Naive thymus-derived CD4-positive, alpha-beta T cell (primary cell): ENCODE results near the gene TM9SF3. TPM values are rescaled to one million over a fixed set of nuclear protein-coding genes. Genes with fewer than 3 reads are reported as not detected.
"Not testable (repeated sequence)": the region's sequence is repeated elsewhere in the genome, so short reads cannot be mapped to it uniquely, and the experiment has no call there.

ENCODE experiments used
- ATAC-seq: fragments of 150-1000 bp; cut with Tn5 transposase; 2 replicates; pipeline ENCODE4 v1.10.0; 2021; ENCODE audit warnings: mild to moderate bottlenecking, moderate library complexity
- CTCF ChIA-PET: fragments of 350-600 bp; sonication (Branson Sonifier 250); formaldehyde crosslinking; loops from one replicate; lab custom pipeline; 2021; ENCODE audit warnings: antibody characterized with exemption; lab: Charles Lee
- POLR2A ChIA-PET: fragments of 350-600 bp; sonication (Branson Sonifier 250); formaldehyde crosslinking; loops from one replicate; lab custom pipeline; 2021; ENCODE audit warnings: antibody characterized with exemption, inconsistent platforms; lab: Charles Lee
- DNase-seq, 9 donors: peaks; one replicate each; pipeline versions ENCODE4 v3.0.0 to v3.0.0-alpha.2; 2020 to 2022; ENCODE audit warnings: mixed read lengths in 1 of 9
- H3K27ac ChIP-seq: one replicate; pipeline ENCODE4 v1.7.0; 2013; ENCODE audit warnings: mild to moderate bottlenecking, low read depth, low read length, moderate library complexity
- H3K27me3 ChIP-seq, 2 donors: one replicate each; pipeline ENCODE4 v1.7.0; 2013; ENCODE audit warnings: low read length in 2 of 2, mild to moderate bottlenecking in 2 of 2, moderate library complexity in 2 of 2; ENCODE audit not compliant: control insufficient read depth in 2 of 2, insufficient read depth in 2 of 2
- H3K36me3 ChIP-seq, 3 experiments: 1 replicate in 2 of 3; 2 replicates in 1 of 3; pipeline ENCODE4 v1.7.0; 2013; ENCODE audit warnings: low read length in 3 of 3, mild to moderate bottlenecking in 3 of 3, moderate library complexity in 1 of 3; ENCODE audit not compliant: insufficient read depth in 3 of 3, control insufficient read depth in 2 of 3
- H3K4me1 ChIP-seq, 2 donors: one replicate each; pipeline ENCODE4 v1.7.0; 2013; ENCODE audit warnings: low read length in 2 of 2, mild to moderate bottlenecking in 2 of 2, moderate library complexity in 1 of 2; ENCODE audit not compliant: control insufficient read depth in 2 of 2, insufficient read depth in 2 of 2
- H3K4me3 ChIP-seq: 2 replicates; pipeline ENCODE4 v1.7.0; 2013; ENCODE audit warnings: mild to moderate bottlenecking, low read length
- H3K9me3 ChIP-seq, 3 experiments: 1 replicate in 2 of 3; 2 replicates in 1 of 3; pipeline ENCODE4 v1.7.0; 2013; ENCODE audit warnings: low read length in 3 of 3; ENCODE audit not compliant: control insufficient read depth in 2 of 3
- H3K27ac Mint-ChIP-seq, 9 donors: one replicate each; pipeline ENCODE4 v1.8.0; 2020 to 2022; ENCODE audit warnings: mixed read lengths in 9 of 9, mild to moderate bottlenecking in 8 of 9, moderate library complexity in 5 of 9, inconsistent platforms in 2 of 9
- H3K27me3 Mint-ChIP-seq, 5 donors: one replicate each; pipeline ENCODE4 v1.8.0; 2021 to 2022; ENCODE audit warnings: mixed read lengths in 5 of 5, mild to moderate bottlenecking in 1 of 5
- H3K36me3 Mint-ChIP-seq, 5 donors: one replicate each; pipeline ENCODE4 v1.8.0; 2020 to 2022; ENCODE audit warnings: mixed read lengths in 5 of 5, mild to moderate bottlenecking in 3 of 5, inconsistent platforms in 1 of 5
- H3K4me1 Mint-ChIP-seq, 7 donors: one replicate each; pipeline ENCODE4 v1.8.0; 2020 to 2022; ENCODE audit warnings: mixed read lengths in 7 of 7, mild to moderate bottlenecking in 3 of 7, inconsistent platforms in 1 of 7
- H3K4me3 Mint-ChIP-seq, 10 donors: one replicate each; pipeline ENCODE4 v1.8.0; 2020 to 2022; ENCODE audit warnings: mild to moderate bottlenecking in 10 of 10, mixed read lengths in 10 of 10, moderate library complexity in 6 of 10, inconsistent platforms in 2 of 10
- H3K9me3 Mint-ChIP-seq, 11 donors: one replicate each; pipeline ENCODE4 v1.8.0; 2020 to 2022; ENCODE audit warnings: mixed read lengths in 11 of 11, mild to moderate bottlenecking in 4 of 11, inconsistent platforms in 1 of 11, moderate library complexity in 1 of 11
- intact Hi-C, 2 donors: fragments of 100-400 bp; cut with micrococcal nuclease; formaldehyde crosslinking; loops; one replicate each; pipeline ENCODE4 v1.15.1; 2023
- polyA plus RNA-seq, 2 donors: library from polyadenylated mRNA; unstranded; fragments of 300-500 nt; fragmentation: Illumina TruSeq; gene quantifications; one replicate each; pipeline ENCODE4 v1.2.3, GENCODE V29; 2021
- total RNA-seq, 6 experiments: library from RNA in 5 of 6; stranded (reverse) in 5 of 6; gene quantifications; 1 replicate in 5 of 6; 2 replicates in 1 of 6; pipeline ENCODE4 v1.2.3 and lab custom pipeline; 2021 to 2026

Gene TM9SF3
- total and polyA plus RNA-seq, 7 experiments from 2014 or later, result 56.8 to 94.0 (median 80.5) TPM

GRCh38 chr10:96576277-96576980 is 10.4 kb downstream of the TM9SF3 start:
- Histone ChIP-seq H3K4me1 (peaks cover 0 to 9% of the 10 kb centered on the region in 2 donors), H3K27ac (no peak overlapping the region), H3K9me3 (no peaks in the 10 kb centered on the region), H3K36me3 (peaks cover 0 to 20% (median 0%) of the 10 kb centered on the region in 3 experiments), H3K4me3 (no peak overlapping the region), H3K27me3 (no peaks in the 10 kb centered on the region)
- Mint-ChIP-seq H3K36me3 (peaks cover 7 to 59% (median 31%) of the 10 kb centered on the region in 5 donors), H3K9me3 (peaks cover 0 to 5% (median 0%) of the 10 kb centered on the region in 11 donors), H3K4me3 (peak overlapping the region in 3 of 10 donors; percentile 30 to 49 (median 42)), H3K27me3 (no peaks in the 10 kb centered on the region), H3K27ac (no peak overlapping the region), H3K4me1 (peaks cover 27 to 93% (median 80%) of the 10 kb centered on the region in 7 donors)
- ATAC-seq, result no peak
- POLR2A ChIA-PET, result interaction anchor here (1.0 kb wide), 1 partner anchor 11 kb away, joined by 3 read pairs; no protein-coding TSS in a partner anchor
- CTCF ChIA-PET, result no interaction called here
- no peak for DNase-seq
- intact Hi-C loops, result no loop called here

DNA sequence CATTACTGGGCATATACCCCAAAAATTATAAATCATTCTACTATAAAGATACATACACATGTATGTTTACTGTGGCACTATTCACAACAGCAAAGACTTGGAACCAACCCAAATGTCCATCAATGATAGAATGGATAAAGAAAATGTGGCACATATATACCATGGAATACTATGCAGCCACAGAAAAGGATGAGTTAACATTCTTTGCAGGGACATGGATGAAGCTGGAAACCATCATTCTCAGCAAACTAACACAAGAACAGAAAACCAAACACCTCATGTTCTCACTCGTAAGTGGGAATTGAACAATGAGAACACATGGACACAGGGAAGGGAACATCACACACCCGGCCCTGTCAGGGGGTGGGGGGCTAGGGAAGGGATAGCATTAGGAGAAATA is 12.2 kb downstream of the TM9SF3 start:
- H3K27me3 Mint-ChIP-seq, H3K27ac Mint-ChIP-seq, intact Hi-C loops, H3K9me3 Mint-ChIP-seq, H3K9me3 ChIP-seq, ATAC-seq, DNase-seq, H3K4me1 ChIP-seq, H3K27me3 ChIP-seq, POLR2A ChIA-PET, CTCF ChIA-PET, H3K27ac ChIP-seq, H3K4me3 ChIP-seq: not testable (repeated sequence)
- H3K36me3 ChIP-seq, result peaks cover 0 to 20% (median 0%) of the 10 kb centered on the region in 3 experiments
- Mint-ChIP-seq H3K4me1 (peaks cover 20 to 91% (median 80%) of the 10 kb centered on the region in 7 donors), H3K4me3 (peak overlapping the region in 1 of 10 donors; percentile 62), H3K36me3 (peaks cover 3 to 62% (median 23%) of the 10 kb centered on the region in 5 donors)

DNA sequence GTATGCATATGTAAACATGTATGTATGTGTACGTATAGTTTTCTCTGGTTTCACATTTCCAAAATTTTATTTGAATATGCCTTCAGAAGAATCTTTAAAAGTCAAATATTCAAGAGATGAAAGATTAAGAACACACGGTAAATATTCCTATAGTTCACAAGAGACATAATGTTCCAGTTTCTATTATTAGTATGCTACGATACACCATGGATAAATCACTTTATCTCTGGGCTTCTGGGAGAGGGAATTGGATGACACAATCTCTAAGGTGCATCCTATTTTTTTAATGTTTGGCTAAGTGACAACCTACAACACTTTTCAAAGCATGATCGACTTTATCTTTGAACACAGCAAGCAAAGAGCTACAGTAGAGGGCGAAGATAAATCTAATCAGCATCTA is 13.8 kb downstream of the TM9SF3 start:
- Mint-ChIP-seq H3K27me3 (no peaks in the 10 kb centered on the region), H3K4me3 (peak overlapping the region in 1 of 10 donors; percentile 26), H3K27ac (no peak overlapping the region), H3K9me3 (no peaks in the 10 kb centered on the region), H3K36me3 (peaks cover 3 to 68% (median 25%) of the 10 kb centered on the region in 5 donors), H3K4me1 (peaks cover 30 to 91% (median 80%) of the 10 kb centered on the region in 7 donors)
- Histone ChIP-seq H3K4me3 (no peak overlapping the region), H3K27me3 (no peaks in the 10 kb centered on the region), H3K4me1 (peaks cover 0 to 9% of the 10 kb centered on the region in 2 donors), H3K9me3 (no peaks in the 10 kb centered on the region), H3K27ac (no peak overlapping the region), H3K36me3 (peaks cover 0 to 20% (median 0%) of the 10 kb centered on the region in 3 experiments)
- DNase-seq (no peak), ATAC-seq (no peak)
- intact Hi-C loops, result no loop called here
- ChIA-PET POLR2A (no interaction called here), CTCF (interaction anchor here (0.6 kb wide), 2 partner anchors 8 to 73 kb away, joined by 3 read pairs; no protein-coding TSS in a partner anchor)

GRCh38 chr10:96570983-96571964 is 15.5 kb downstream of the TM9SF3 start:
- H3K4me3 Mint-ChIP-seq, result no peak overlapping the region
- no peak overlapping the region for H3K27ac Mint-ChIP-seq
- no peaks in the 10 kb centered on the region for H3K9me3 Mint-ChIP-seq
- H3K36me3 Mint-ChIP-seq, result peaks cover 0 to 70% (median 39%) of the 10 kb centered on the region in 5 donors
- no peak overlapping the region for H3K4me3 ChIP-seq
- no peaks in the 10 kb centered on the region for H3K27me3 Mint-ChIP-seq
- H3K36me3 ChIP-seq, result peaks cover 0 to 25% (median 0%) of the 10 kb centered on the region in 3 experiments
- no peaks in the 10 kb centered on the region for H3K27me3 ChIP-seq
- DNase-seq (no peak), ATAC-seq (peak; percentile 31)
- H3K9me3 ChIP-seq, result no peaks in the 10 kb centered on the region
- H3K4me1 ChIP-seq, result peaks cover 4 to 6% of the 10 kb centered on the region in 2 donors
- peaks cover 29 to 90% (median 79%) of the 10 kb centered on the region in 7 donors for H3K4me1 Mint-ChIP-seq
- intact Hi-C loops, result no loop called here
- H3K27ac ChIP-seq, result no peak overlapping the region
- ChIA-PET POLR2A (no interaction called here), CTCF (no interaction called here)

GRCh38 chr10:96570511-96570910 is 16.3 kb downstream of the TM9SF3 start:
- ATAC-seq (no peak), DNase-seq (no peak)
- no peak overlapping the region for H3K27ac ChIP-seq
- H3K9me3 ChIP-seq, result no peaks in the 10 kb centered on the region
- Mint-ChIP-seq H3K4me1 (peaks cover 34 to 90% (median 85%) of the 10 kb centered on the region in 7 donors), H3K4me3 (no peak overlapping the region), H3K27me3 (no peaks in the 10 kb centered on the region), H3K36me3 (peaks cover 0 to 69% (median 39%) of the 10 kb centered on the region in 5 donors), H3K27ac (no peak overlapping the region), H3K9me3 (no peaks in the 10 kb centered on the region)
- H3K4me1 ChIP-seq, result peaks cover 4 to 6% of the 10 kb centered on the region in 2 donors
- no peaks in the 10 kb centered on the region for H3K27me3 ChIP-seq
- CTCF ChIA-PET, result no interaction called here
- POLR2A ChIA-PET, result no interaction called here
- H3K4me3 ChIP-seq, result no peak overlapping the region
- intact Hi-C loops, result no loop called here
- peaks cover 0 to 19% (median 0%) of the 10 kb centered on the region in 3 experiments for H3K36me3 ChIP-seq

DNA sequence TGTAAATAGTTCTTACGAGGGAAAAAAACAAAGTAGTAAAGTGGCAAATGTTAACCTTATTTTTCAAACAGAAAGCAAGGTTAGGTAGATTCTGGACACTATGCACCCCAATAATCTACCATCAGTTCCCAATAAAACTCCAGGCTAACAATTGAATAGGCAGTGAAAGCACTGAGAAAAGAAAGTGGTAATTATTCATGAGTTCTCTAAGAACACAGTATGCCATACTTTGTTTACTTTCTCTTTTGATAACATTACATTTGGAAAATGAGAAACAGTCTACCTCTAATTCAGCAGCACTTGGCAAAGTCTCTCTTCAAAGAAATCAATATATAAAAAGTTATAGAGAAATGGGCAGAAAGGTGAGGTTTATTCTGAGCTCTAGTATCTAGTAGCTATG is 18.4 kb downstream of the TM9SF3 start:
- H3K4me1 Mint-ChIP-seq, result peaks cover 34 to 77% (median 70%) of the 10 kb centered on the region in 7 donors
- ChIA-PET CTCF (no interaction called here), POLR2A (no interaction called here)
- Histone ChIP-seq H3K36me3 (peaks cover 0 to 18% (median 0%) of the 10 kb centered on the region in 3 experiments), H3K27me3 (no peaks in the 10 kb centered on the region), H3K9me3 (no peaks in the 10 kb centered on the region), H3K4me1 (peaks cover 4 to 6% of the 10 kb centered on the region in 2 donors), H3K27ac (no peak overlapping the region), H3K4me3 (no peak overlapping the region)
- intact Hi-C loops, result no loop called here
- no peaks in the 10 kb centered on the region for H3K27me3 Mint-ChIP-seq
- H3K36me3 Mint-ChIP-seq, result peaks cover 0 to 63% (median 32%) of the 10 kb centered on the region in 5 donors
- no peak for ATAC-seq
- H3K27ac Mint-ChIP-seq, result no peak overlapping the region
- no peak overlapping the region for H3K4me3 Mint-ChIP-seq
- DNase-seq, result no peak
- H3K9me3 Mint-ChIP-seq, result no peaks in the 10 kb centered on the region
